Measurements from ENCODE around the gene REL. TPM values are rescaled to one million over a fixed set of nuclear protein-coding genes. Genes with fewer than 3 reads are reported as not detected.
"Not testable (repeated sequence)": the region's sequence is repeated elsewhere in the genome, so short reads cannot be mapped to it uniquely, and the experiment has no call there.

Gene REL
- total and polyA plus RNA-seq, 9 of the 15 experiments (the other 6 are each of a cell fraction or from before 2014, with no cell fraction given) = 0.63 to 8.6 (median 6.3) TPM

DNA sequence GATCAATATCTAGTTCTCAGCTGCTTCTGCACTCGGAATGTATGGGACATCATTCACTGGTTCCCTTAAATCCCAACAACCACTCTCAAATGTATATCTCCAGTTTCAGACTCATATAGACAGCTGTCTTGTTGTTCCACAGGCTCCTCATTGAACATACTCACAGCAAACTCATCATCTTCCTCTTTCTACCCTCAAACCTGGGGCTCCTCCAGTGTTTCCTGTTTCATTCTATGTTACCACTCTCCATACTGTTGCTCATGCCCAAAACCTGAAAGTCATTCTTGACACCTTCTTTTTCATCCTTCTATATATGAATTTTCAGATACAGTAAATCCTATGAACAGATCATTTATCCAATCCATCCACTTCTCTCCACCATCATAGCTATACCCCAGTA is 18.7 kb upstream of the REL start:
- ChIA-PET POLR2A (interaction anchor here (1.0 kb wide), 1 partner anchor 123 kb away, joined by 3 read pairs; no protein-coding TSS in a partner anchor), CTCF (ENCODE audit: low intra/inter-chr PET ratio) (no interaction called here)
- H3K4me3 ChIP-seq = no peak overlapping the region
- H3K4me2 ChIP-seq (ENCODE audit: insufficient read depth, low read length) = no peak overlapping the region
- H3K79me2 ChIP-seq (ENCODE audit: control insufficient read depth, insufficient read depth, low read length) = no peaks in the 10 kb centered on the region
- 36% methylated on average over 1 of the region's 1 CpG for WGBS (ENCODE audit: insufficient coverage, low coverage, missing lambda C conversion rate)
- TF ChIP-seq ATF7 (IDR thresholded peaks at IDR 0.05) = no peak
- no peak for ATAC-seq
- H4K20me1 ChIP-seq (replicated peaks; ENCODE audit: control insufficient read depth, insufficient read depth, low read length) = no peaks in the 10 kb centered on the region
- H3K27ac ChIP-seq (ENCODE audit: extremely low read depth, low read depth, low read length) = no peak overlapping the region
- H3K9ac ChIP-seq (ENCODE audit: insufficient read depth in 1 of 2, low read depth in 2 of 2, low read length in 2 of 2) = no peak overlapping the region
- no peak for DNase-seq (ENCODE audit: extremely low read depth in 1 of 4, low spot score in 3 of 4)
- H3K9me1 ChIP-seq (ENCODE audit: control insufficient read depth, insufficient read depth, low read length) = no peaks in the 10 kb centered on the region
- H2AFZ ChIP-seq (ENCODE audit: low read depth, low read length) = no peak overlapping the region
- no peak for FAIRE-seq
- no peaks in the 10 kb centered on the region; the same call in 1 of the 2 replicates for H3K9me3 ChIP-seq (replicated peaks; ENCODE audit: control insufficient read depth, insufficient read depth, low read depth, low read length)
- intact Hi-C loops (cut with micrococcal nuclease) (no loop called here), in situ Hi-C loops (cut with MboI) (no loop called here)
- BruUV-seq (replicated peaks) = no TSS peak
- no peaks in the 10 kb centered on the region for H3K27me3 ChIP-seq (ENCODE audit: control insufficient read depth in 2 of 2, insufficient read depth in 2 of 2, low read length in 2 of 2)
- no peaks in the 10 kb centered on the region for H3K4me1 ChIP-seq (replicated peaks in 1 of 2; ENCODE audit: control insufficient read depth in 2 of 2, insufficient read depth in 2 of 2, low read length in 2 of 2)
- no peaks in the 10 kb centered on the region for H3K36me3 ChIP-seq (ENCODE audit: control insufficient read depth, insufficient read depth, low read length)

DNA sequence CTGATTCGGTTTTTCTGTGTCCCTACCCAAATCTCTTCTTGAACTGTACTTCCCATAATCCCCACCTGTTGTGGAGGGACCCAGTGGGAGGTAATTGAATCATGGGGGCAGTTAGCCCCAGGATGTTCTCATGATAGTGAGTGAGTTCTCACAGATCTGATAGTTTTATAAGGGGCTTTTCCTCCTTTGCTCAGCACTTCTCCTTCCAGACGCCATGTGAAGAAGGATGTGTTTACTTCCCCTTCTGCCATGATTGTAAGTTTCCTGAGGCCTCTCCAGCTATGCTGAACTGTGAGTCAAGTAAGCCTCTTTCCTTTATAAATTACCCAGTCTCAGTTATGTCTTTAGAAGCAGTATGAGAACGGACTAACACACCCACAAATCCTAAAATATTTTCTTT is 16.0 kb upstream of the REL start:
- 24% methylated on average over 3 of the region's 3 CpGs for WGBS (ENCODE audit: insufficient coverage, low coverage, missing lambda C conversion rate)

More for the DNA sequence above, 16.0 kb upstream of the REL start:
- H4K20me1 ChIP-seq (replicated peaks; ENCODE audit: control insufficient read depth, insufficient read depth, low read length); H3K36me3 ChIP-seq (ENCODE audit: control insufficient read depth, insufficient read depth, low read length); H3K4me2 ChIP-seq (ENCODE audit: insufficient read depth, low read length); H2AFZ ChIP-seq (ENCODE audit: low read depth, low read length); BruUV-seq (replicated peaks); FAIRE-seq; H3K9me3 ChIP-seq (replicated peaks; ENCODE audit: control insufficient read depth, insufficient read depth, low read depth, low read length); H3K9ac ChIP-seq (ENCODE audit: insufficient read depth in 1 of 2, low read depth in 2 of 2, low read length in 2 of 2); in situ Hi-C loops (cut with MboI); H3K9me1 ChIP-seq (ENCODE audit: control insufficient read depth, insufficient read depth, low read length); ATAC-seq; DNase-seq (ENCODE audit: extremely low read depth in 1 of 4, low spot score in 3 of 4); H3K4me3 ChIP-seq; H3K4me1 ChIP-seq (replicated peaks in 1 of 2; ENCODE audit: control insufficient read depth in 2 of 2, insufficient read depth in 2 of 2, low read length in 2 of 2); POLR2A ChIA-PET; H3K79me2 ChIP-seq (ENCODE audit: control insufficient read depth, insufficient read depth, low read length); H3K27me3 ChIP-seq (ENCODE audit: control insufficient read depth in 2 of 2, insufficient read depth in 2 of 2, low read length in 2 of 2); H3K27ac ChIP-seq (ENCODE audit: extremely low read depth, low read depth, low read length); intact Hi-C loops (cut with micrococcal nuclease): not testable (repeated sequence)
- CTCF ChIA-PET (ENCODE audit: low intra/inter-chr PET ratio) = interaction anchor here (0.6 kb wide), 1 partner anchor 16 kb away, joined by 4 read pairs; the partner anchor contains the start of gene REL
